Measurements from ENCODE around the gene LMBR1L. TPM values are rescaled to one million over a fixed set of nuclear protein-coding genes. Genes with fewer than 3 reads are reported as not detected.

LMBR1L gene
- total RNA-seq, 1 experiment from 2014 or later, result 78.2 TPM

GRCh38 chr12:49049566-49050224 lies 61.0 kb downstream of the LMBR1L start (continued):
- TF ChIP-seq ZNF512 (CRISPR knock-in tag; IDR thresholded peaks at IDR 0.05; ENCODE audit: borderline replicate concordance), result no peak
- TF ChIP-seq FOXK1 (CRISPR knock-in tag; IDR thresholded peaks at IDR 0.05), result no peak
- TF ChIP-seq ZMAT4 (CRISPR knock-in tag; IDR thresholded peaks at IDR 0.05), result no peak
- no peak for TF ChIP-seq AR (CRISPR knock-in tag; IDR thresholded peaks at IDR 0.05)
- TF ChIP-seq JAZF1 (CRISPR knock-in tag; IDR thresholded peaks at IDR 0.05), result no peak
- no peak for TF ChIP-seq STAT6 (CRISPR knock-in tag; conservative IDR thresholded peaks at IDR 0.05; ENCODE audit: low read depth)
- TF ChIP-seq PREB (CRISPR knock-in tag; IDR thresholded peaks at IDR 0.05; ENCODE audit: borderline replicate concordance), result no peak

- Mint-ChIP-seq H3K9me3 (no peaks in the 10 kb centered on the region), H3K36me3 (peaks cover 90% of the 10 kb centered on the region), H3K27me3 (ENCODE audit: low read depth) (no peaks in the 10 kb centered on the region), H3K4me3 (no peak overlapping the region), H3K27ac (no peak overlapping the region), H3K4me1 (no peaks in the 10 kb centered on the region)
- ChIA-PET POLR2A (no interaction called here), CTCF (no interaction called here)
- ATAC-seq, result no peak
- DNase-seq (ENCODE audit: low spot score), result no peak
- no peak for TF ChIP-seq ZNF317 (CRISPR knock-in tag; IDR thresholded peaks at IDR 0.05; ENCODE audit: borderline replicate concordance, low read depth)
- TF ChIP-seq TEAD4 (CRISPR knock-in tag; IDR thresholded peaks at IDR 0.05), result no peak
- no peak for TF ChIP-seq TEAD1 (CRISPR knock-in tag; IDR thresholded peaks at IDR 0.05)
- no peak for TF ChIP-seq ATF3 (CRISPR knock-in tag; conservative IDR thresholded peaks at IDR 0.05)
- no peak for TF ChIP-seq EMX1 (CRISPR knock-in tag; IDR thresholded peaks at IDR 0.05)
- TF ChIP-seq ZMAT4 (CRISPR knock-in tag; IDR thresholded peaks at IDR 0.05), result no peak
- no peak for TF ChIP-seq GABPB1 (CRISPR knock-in tag; IDR thresholded peaks at IDR 0.05)
- no peak for TF ChIP-seq GTF2I (CRISPR knock-in tag; conservative IDR thresholded peaks at IDR 0.05)
- TF ChIP-seq ZNF532 (CRISPR knock-in tag; IDR thresholded peaks at IDR 0.05; ENCODE audit: borderline replicate concordance), result no peak
- TF ChIP-seq ZNF232 (CRISPR knock-in tag; IDR thresholded peaks at IDR 0.05), result no peak
- TF ChIP-seq AR (CRISPR knock-in tag; IDR thresholded peaks at IDR 0.05), result no peak
- TF ChIP-seq NR2C2 (CRISPR knock-in tag; IDR thresholded peaks at IDR 0.05), result no peak
- TF ChIP-seq NFE2L1 (CRISPR knock-in tag; IDR thresholded peaks at IDR 0.05), result no peak
Observed at GRCh38 chr12:49048953-49049352, 61.7 kb downstream of the LMBR1L start.
